ENCODE results near the gene C1QA. TPM values are rescaled to one million over a fixed set of nuclear protein-coding genes. Genes with fewer than 3 reads are reported as not detected.

Gene C1QA
- not detected in 2 replicates for total RNA-seq

DNA sequence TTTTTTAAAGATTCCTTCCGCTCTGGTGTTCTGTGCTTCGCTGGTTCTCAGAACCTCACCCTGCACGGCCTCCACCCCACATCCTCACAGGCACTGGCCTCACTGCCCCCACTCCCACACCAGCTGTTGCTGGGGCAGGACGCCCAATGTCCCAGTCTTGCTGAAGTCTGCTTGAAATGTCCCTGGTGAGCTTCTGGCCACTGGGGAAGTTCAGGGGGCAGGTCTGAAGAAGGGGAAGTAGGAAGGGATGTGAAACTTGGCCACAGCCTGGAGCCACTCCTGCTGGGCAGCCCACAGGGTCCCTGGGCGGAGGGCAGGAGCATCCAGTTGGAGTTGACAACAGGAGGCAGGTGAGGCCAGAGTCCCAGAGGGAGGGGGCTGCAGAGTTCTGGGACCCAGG, at the start of gene C1QA:
Gene C1QA (plus strand): TSS at position 276 of the 400 bp plus-strand sequence. CDS start 989 bp downstream, outside the sequence.

DNA sequence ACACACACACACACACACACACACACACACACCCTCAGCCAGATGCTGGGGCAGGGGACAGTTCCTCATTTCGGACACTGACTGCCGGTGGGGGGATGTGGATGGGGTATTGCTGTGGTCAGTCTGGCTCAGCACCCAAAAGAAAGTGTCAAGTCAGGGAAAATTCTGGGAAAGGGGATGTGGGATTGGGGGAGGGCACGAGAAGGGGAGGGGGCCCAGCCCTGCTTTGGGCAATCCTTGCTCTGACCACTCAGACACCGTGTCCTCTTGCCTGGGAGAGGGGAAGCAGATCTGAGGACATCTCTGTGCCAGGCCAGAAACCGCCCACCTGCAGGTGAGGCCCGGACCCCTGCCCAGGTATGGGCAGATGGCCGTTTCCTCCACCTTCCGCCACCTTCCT, 7.0 kb downstream of the C1QA start, which contains the start of gene C1QC:
Gene C1QC (plus strand): TSS at position 253 of the 400 bp plus-strand sequence. CDS start 391 bp downstream, outside the sequence.

GRCh38 chr1:22652881-22653316, 16.5 kb downstream of the C1QA start, which contains the start of gene C1QB:
Gene C1QB (plus strand): TSS chr1:22653236. CDS start chr1:22659463, 6,227 bp downstream.

Other genes starting within 250 kb of the C1QA start
- 5.5 TPM in 2 replicates for gene ZBTB40, start 184.8 kb upstream of the C1QA start, total RNA-seq
- gene EPHA8, start 73.1 kb upstream of the C1QA start, total RNA-seq: 0.04 TPM in 1 of 2 replicates, not detected in the other
- not detected in 2 replicates for gene C1QC, start 7.0 kb downstream of the C1QA start, total RNA-seq
- not detected in 2 replicates for gene C1QB, start 16.6 kb downstream of the C1QA start, total RNA-seq
- gene EPHB2, start 74.2 kb downstream of the C1QA start, total RNA-seq: 5.8 and 20.5 TPM in 2 replicates

Measured in hair follicular keratinocyte (primary cell).